ENCODE data around the gene ITFG2. TPM values are rescaled to one million over a fixed set of nuclear protein-coding genes. Genes with fewer than 3 reads are reported as not detected.

Gene ITFG2
- total and polyA plus RNA-seq, 2 experiments from 2014 or later: 15.7 to 19.1 TPM

GRCh38 chr12:2826721-2827515 lies 14.4 kb downstream of the ITFG2 start:
- Histone ChIP-seq H3K9ac (no peak overlapping the region), H3K27ac (no peak overlapping the region), H3K4me2 (ENCODE audit: unreplicated experiment) (no peak overlapping the region), H3K4me1 (ENCODE audit: insufficient read depth) (no peaks in the 10 kb centered on the region), H4K20me1 (ENCODE audit: insufficient read depth) (no peaks in the 10 kb centered on the region), H3K36me3 (ENCODE audit: low read depth) (peaks cover 6% of the 10 kb centered on the region; the same call in 1 of the 2 replicates), H3F3A (ENCODE audit: insufficient read depth) (no peaks in the 10 kb centered on the region), H2AFZ (no peak overlapping the region), H3K9me2 (ENCODE audit: insufficient read depth) (no peaks in the 10 kb centered on the region), H3K79me2 (ENCODE audit: insufficient read depth) (no peaks in the 10 kb centered on the region), H3K27me3 (replicated peaks; ENCODE audit: insufficient read depth) (no peaks in the 10 kb centered on the region), H3K4me3 (no peak overlapping the region), H3K9me3 (ENCODE audit: low read depth) (no peaks in the 10 kb centered on the region)
- DNase-seq: no peak
- no peak for TF ChIP-seq EZH2 (IDR thresholded peaks at IDR 0.05; ENCODE audit: insufficient read depth, poor library complexity, severe bottlenecking)
- no peak for TF ChIP-seq EZH2phosphoT487 (IDR thresholded peaks at IDR 0.05; ENCODE audit: insufficient read depth, low read depth)
- in situ Hi-C loops (cut with MboI): no loop called here
- WGBS, 2 experiments (ENCODE audit: low coverage in 1 of 2, low lambda C conversion rate in 2 of 2, missing lambda C conversion rate in 2 of 2): 95% methylated on average over 13 to 14 of the region's 14 CpGs

- Histone ChIP-seq H3K36me3 (ENCODE audit: low read depth) (peaks cover 6% of the 10 kb centered on the region; the same call in 1 of the 2 replicates), H2AFZ (no peak overlapping the region), H3K9me2 (ENCODE audit: insufficient read depth) (no peaks in the 10 kb centered on the region), H3K79me2 (ENCODE audit: insufficient read depth) (no peaks in the 10 kb centered on the region), H3K4me1 (ENCODE audit: insufficient read depth) (no peaks in the 10 kb centered on the region), H3K4me2 (ENCODE audit: unreplicated experiment) (no peak overlapping the region), H3K27ac (no peak overlapping the region), H3K9me3 (ENCODE audit: low read depth) (no peaks in the 10 kb centered on the region), H3F3A (ENCODE audit: insufficient read depth) (no peaks in the 10 kb centered on the region), H3K4me3 (no peak overlapping the region), H3K9ac (no peak overlapping the region), H3K27me3 (replicated peaks; ENCODE audit: insufficient read depth) (no peaks in the 10 kb centered on the region), H4K20me1 (ENCODE audit: insufficient read depth) (no peaks in the 10 kb centered on the region)
- in situ Hi-C loops (cut with MboI): no loop called here
- TF ChIP-seq EZH2phosphoT487 (IDR thresholded peaks at IDR 0.05; ENCODE audit: insufficient read depth, low read depth): no peak
- DNase-seq: no peak
- WGBS, 2 experiments (ENCODE audit: low coverage in 1 of 2, low lambda C conversion rate in 2 of 2, missing lambda C conversion rate in 2 of 2): 95% methylated on average over 6 of the region's 6 CpGs
Measured at GRCh38 chr12:2829275-2829674, 16.8 kb downstream of the ITFG2 start.

- no peaks in the 10 kb centered on the region for H3K79me2 ChIP-seq (ENCODE audit: insufficient read depth)
- no peaks in the 10 kb centered on the region for H4K20me1 ChIP-seq (ENCODE audit: insufficient read depth)
- H3K4me1 ChIP-seq (ENCODE audit: insufficient read depth): no peaks in the 10 kb centered on the region
- H3K9me2 ChIP-seq (ENCODE audit: insufficient read depth): no peaks in the 10 kb centered on the region
- no peak overlapping the region for H3K4me2 ChIP-seq (ENCODE audit: unreplicated experiment)
- H2AFZ ChIP-seq: no peak overlapping the region
- WGBS, 2 experiments (ENCODE audit: low coverage in 1 of 2, low lambda C conversion rate in 2 of 2, missing lambda C conversion rate in 2 of 2): 86 to 89% methylated on average over 6 of the region's 6 CpGs
- no peak overlapping the region for H3K9ac ChIP-seq
- TF ChIP-seq EZH2 (IDR thresholded peaks at IDR 0.05; ENCODE audit: insufficient read depth, poor library complexity, severe bottlenecking) (no peak), EZH2phosphoT487 (IDR thresholded peaks at IDR 0.05; ENCODE audit: insufficient read depth, low read depth) (no peak)
- H3K27me3 ChIP-seq (replicated peaks; ENCODE audit: insufficient read depth): no peaks in the 10 kb centered on the region
- H3K36me3 ChIP-seq (ENCODE audit: low read depth): no peaks in the 10 kb centered on the region
- no peak for DNase-seq
- H3K27ac ChIP-seq: no peak overlapping the region
- no peaks in the 10 kb centered on the region for H3F3A ChIP-seq (ENCODE audit: insufficient read depth)
- H3K9me3 ChIP-seq (ENCODE audit: low read depth): no peaks in the 10 kb centered on the region
- H3K4me3 ChIP-seq: no peak overlapping the region
- in situ Hi-C loops (cut with MboI): no loop called here
Measured at GRCh38 chr12:2832550-2833127, 20.2 kb downstream of the ITFG2 start.

GRCh38 chr12:2833327-2833726 lies 20.9 kb downstream of the ITFG2 start:
- in situ Hi-C loops (cut with MboI): no loop called here
- Histone ChIP-seq H3K4me2 (ENCODE audit: unreplicated experiment) (no peak overlapping the region), H3K27me3 (replicated peaks; ENCODE audit: insufficient read depth) (no peaks in the 10 kb centered on the region), H4K20me1 (ENCODE audit: insufficient read depth) (no peaks in the 10 kb centered on the region), H3K27ac (no peak overlapping the region), H3K9me2 (ENCODE audit: insufficient read depth) (no peaks in the 10 kb centered on the region), H3F3A (ENCODE audit: insufficient read depth) (no peaks in the 10 kb centered on the region), H3K4me1 (ENCODE audit: insufficient read depth) (no peaks in the 10 kb centered on the region), H3K9ac (no peak overlapping the region), H3K36me3 (ENCODE audit: low read depth) (no peaks in the 10 kb centered on the region), H3K4me3 (no peak overlapping the region), H3K9me3 (ENCODE audit: low read depth) (no peaks in the 10 kb centered on the region), H3K79me2 (ENCODE audit: insufficient read depth) (no peaks in the 10 kb centered on the region), H2AFZ (no peak overlapping the region)
- 70 to 73% methylated on average over 5 of the region's 5 CpGs for WGBS, 2 experiments (ENCODE audit: low coverage in 1 of 2, low lambda C conversion rate in 2 of 2, missing lambda C conversion rate in 2 of 2)
- no peak for DNase-seq
- TF ChIP-seq EZH2 (IDR thresholded peaks at IDR 0.05; ENCODE audit: insufficient read depth, poor library complexity, severe bottlenecking) (no peak), EZH2phosphoT487 (IDR thresholded peaks at IDR 0.05; ENCODE audit: insufficient read depth, low read depth) (no peak)

Measured in GM23248 (cell line).